ENCODE results near the gene DEGS2.

The DEGS2 gene

DNA sequence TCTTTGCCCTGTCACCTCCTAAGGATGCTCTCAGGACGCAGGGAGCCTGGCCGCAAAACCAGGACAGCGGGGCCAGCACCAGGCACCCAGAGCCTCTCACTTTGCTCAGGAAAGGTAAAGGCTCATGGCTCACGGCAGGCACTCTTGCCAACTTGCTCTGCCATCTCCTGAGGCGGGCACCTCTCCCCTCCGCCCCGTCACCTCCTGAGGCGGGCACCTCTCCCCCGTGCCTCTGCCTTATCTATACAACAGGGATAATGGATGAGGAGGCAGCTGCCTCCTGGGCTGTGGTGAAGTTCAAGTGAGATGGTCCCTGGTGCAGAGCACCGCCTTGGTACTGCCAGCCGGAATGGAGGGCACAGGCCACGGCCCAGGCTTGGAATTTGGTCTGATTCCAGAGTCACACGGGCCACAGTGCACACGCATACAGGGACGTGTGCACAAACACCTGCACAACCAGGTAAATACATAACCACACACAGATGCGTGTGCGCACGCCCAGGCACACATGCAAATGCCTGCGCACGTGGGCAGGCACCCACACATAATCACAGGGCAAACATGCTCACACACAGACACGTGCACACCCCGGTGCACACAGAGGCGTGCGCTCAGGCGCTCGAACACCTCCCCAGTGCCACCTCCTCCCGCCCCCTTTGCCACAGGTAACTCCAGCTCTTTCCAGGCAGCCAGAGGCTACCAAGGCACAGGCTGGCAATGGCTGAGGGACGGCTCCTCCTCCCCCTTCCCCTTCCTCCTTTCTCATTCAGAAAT is 11.6 kb downstream of the DEGS2 start:
- DNase-seq: no peak

DNA sequence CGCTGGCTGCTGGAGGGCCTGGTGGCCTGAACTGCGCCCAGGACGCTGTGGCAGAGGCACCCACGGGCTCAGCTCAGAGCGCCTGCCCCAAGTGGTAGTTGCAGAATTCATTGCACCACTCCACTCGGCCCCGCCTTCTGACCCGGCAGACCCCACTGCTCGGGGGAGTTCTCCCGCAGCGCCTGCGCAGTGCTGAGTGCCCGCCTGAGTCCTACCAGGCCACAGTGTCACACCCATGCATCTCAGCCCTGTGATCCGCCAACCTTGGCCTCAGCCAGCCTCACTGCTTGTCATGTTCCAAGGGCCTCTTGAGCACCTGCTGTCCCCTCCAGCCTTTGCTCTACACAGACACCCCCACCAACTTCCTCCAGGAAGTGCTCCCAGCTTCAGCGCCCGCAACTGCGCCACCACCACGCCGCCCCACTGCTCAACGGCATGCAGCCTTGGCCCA is 12.2 kb downstream of the DEGS2 start:
- peak; percentile 62 for DNase-seq

DNA sequence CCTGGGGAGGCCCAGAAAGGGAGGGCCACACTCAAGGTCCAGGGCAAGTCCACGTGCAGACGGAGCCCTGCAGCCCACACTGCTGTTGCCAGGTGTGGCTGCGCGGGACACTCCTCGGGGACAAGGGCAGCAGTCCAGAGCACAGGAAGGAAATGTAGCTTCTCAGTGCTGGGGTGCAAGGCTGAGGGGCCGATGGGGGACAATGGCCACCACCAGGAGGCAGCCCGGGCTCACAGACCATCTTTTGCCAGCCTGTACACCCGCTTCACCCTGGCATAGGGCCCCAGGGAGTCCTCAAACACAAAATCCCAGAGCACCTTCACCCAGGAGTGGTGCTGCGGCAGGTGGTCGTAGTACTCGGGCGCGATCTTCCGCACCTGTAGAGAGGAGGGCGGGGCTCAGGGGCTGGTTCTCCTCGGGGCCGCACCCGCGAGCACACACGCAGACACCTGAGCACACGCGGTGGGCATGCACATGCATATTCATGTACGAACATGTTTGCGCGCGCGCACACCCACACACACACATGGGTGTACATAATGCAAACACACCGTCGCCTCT is 12.8 kb downstream of the DEGS2 start:
- no peak for DNase-seq

DNA sequence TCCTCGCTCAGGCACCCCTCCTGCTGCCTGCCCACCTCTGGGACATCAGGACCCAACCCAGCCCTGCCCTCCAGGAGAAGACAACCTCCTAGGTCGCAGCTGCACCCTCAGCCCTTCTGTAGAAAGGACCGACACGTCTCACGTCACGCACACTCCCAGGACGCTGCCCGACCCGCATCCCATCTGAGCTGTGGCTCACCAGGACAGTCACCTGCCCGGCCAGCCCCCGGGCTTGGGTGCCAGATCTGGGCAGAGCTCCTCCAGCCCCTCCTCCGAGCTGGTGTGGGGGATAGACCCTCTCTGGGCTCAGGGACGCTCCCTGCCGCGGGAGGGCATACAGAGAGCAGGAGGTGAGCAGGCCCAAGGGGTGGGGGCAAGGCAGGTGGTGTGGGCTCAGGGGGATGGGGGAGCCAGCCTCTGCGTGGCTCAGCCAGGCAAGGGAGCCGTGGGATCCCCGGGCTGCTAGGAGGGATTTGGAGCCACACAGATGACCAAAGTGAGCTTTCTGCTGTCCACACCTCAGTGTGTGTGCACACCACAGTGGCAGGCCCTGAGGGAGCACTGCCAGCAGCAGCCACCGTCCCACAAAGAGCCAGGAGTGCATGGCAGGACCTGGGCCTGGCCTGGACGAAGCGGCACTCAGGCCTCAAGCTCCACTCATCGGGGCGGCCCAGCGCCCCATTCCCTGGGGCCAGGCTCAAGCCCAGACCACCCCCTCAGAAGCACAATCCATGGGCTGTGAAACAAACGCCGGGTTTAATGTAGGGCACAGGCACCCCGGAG is 13.6 kb downstream of the DEGS2 start:
- DNase-seq: no peak

DNA sequence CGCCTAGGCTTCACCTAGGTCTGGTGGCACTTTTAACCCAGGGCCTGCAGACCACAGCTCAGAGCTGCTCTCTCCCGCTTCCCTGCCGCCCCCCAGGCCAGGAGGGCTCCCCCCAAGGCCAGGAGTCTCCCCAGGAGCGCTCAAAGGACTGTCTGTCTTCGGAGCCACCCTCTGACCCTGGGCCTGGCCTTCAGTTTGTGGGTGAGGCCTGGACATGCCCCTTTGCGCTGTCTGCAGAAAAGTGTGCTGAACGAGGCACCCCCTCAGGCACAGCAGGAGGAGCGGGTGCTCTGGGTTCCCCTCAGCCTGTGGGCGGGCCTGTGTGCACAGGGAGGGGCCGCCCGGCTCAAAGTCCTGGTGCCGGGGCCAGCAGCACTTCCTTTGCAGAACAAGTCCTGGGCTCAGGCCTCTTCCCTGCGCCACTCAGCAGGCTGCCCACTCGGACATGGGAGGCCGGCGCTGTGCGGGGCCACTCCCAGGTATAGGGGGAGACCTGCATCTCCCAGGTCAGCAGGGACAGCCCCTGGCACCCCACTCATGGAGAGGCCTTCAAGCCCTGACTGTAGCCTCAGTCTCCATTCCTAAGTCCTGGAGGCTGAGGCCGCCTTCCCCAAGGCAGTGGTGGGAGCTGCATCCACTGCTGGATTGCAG is 14.3 kb downstream of the DEGS2 start:
- no peak for DNase-seq

DNA sequence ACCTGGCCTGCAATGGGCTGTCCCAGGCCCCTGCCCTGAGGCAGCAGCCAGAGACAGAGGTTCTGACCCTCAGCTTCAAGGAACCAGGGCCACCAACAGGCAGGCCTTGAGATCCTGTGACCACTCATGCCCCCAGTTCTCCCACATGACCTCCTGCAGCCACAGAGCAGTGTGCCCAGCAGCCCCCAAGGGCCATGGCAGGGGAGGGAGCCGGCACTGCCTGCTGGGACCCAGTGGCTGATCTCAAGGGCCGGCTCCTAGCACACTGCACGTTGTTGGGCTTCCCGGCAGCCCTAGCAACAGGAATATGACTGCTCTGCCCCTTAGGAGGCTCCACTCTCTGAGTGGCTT is 14.8 kb downstream of the DEGS2 start:
- DNase-seq: no peak

DNA sequence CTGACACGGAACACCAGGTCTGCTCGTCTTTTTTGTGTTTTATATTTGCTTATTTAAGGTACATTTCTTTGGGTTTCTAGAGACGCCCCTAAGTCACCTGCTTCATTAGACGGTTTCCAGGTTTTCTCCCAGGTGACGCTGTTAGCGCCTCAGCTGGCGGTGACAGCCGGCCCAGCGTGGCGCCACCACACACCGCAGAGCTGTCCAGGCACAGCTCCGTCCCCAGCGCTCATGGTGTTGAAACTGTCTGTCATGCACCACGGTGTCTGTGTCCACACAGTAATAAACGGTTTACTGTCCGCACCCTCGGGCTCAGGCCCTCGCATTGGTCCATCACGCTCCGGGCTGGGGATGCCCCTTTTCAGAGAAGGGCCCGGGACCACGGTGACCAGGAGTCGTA is 15.5 kb downstream of the DEGS2 start:
- no peak for DNase-seq

DNA sequence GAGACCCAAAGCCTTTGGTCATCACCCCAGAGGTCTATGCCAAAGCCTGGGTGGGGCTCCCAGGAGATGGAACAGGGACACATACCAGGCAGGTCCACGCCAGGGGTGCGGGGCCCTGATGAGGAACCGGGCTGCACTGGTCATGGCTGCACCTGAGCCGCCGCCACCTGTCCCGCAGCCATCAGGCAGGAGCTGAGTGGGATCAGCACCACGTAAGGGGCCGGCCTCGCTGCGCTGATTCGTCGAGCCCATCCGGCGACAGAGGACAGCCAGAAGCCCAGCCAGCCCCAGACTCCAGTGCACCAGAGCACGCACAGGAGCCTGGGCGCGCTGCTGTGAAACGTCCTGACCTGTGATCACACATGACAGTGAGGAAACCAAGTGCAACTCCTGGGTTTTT is 15.9 kb downstream of the DEGS2 start:
- DNase-seq: no peak

DNA sequence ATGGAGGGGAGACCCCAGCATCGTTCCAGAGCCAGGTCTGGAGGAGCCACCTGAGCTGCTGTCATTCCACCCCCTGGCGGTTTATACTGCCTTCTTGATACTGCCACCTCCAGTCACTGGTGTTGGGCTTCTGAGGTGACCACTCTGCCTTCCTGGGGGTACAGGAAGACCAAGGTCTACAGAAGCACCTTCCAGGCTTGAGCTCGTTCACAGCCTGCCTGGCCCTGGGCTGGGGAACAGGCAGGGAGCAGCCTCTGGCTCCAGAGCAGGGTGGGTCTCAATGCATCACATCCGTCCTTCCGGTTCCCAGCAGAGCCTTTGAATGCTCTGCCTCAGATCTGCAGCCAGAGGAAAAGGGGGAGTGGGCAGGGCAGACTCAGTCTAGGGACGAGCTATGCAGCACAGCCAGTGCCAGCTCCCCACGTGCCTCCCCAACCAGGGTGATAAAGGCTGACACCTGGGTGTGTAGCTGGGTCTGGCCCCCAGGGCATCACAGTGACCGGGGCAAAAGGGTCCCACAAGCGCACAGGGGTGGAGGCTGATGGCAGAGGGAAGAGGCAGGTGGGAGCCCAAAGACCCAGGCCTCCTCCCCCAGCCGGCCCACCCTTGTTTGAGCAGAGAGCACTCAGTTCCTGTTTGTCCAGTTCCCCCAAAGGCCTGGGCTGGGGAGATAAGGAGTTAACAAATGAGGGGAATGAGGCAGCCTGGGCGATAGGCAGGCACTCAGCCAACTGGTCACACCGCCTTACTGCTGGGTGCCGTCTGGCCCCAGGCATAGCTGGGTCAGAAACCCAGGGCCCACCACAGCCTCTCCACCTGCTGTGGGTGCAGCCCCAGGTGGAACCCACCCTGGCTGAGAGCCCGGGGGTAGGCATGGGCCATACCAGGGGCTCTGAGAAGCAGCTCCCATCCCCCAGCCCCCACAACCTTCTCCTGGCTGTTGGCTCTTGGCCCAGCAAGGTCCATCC is 17.1 kb downstream of the DEGS2 start:
- no peak for DNase-seq

DNA sequence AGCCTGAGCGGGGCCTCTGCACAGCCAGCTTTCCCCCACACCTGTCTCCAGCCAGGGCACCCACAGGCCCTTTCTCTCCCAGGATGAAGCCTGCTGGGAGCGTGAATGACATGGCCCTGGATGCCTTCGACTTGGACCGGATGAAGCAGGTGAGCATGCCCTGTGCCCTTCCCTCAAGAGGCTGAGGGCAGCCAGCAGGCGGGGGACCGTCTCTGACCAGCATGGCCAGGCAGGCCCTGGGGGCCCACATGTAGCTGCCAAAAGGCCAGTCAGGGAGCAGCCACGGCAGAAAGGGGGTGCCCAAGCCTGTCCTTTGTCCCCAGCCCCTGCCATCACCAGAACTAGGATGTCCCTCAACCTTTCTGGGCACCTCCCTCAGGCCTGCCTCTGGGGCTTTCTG is 18.3 kb downstream of the DEGS2 start:
- DNase-seq: no peak

DNA sequence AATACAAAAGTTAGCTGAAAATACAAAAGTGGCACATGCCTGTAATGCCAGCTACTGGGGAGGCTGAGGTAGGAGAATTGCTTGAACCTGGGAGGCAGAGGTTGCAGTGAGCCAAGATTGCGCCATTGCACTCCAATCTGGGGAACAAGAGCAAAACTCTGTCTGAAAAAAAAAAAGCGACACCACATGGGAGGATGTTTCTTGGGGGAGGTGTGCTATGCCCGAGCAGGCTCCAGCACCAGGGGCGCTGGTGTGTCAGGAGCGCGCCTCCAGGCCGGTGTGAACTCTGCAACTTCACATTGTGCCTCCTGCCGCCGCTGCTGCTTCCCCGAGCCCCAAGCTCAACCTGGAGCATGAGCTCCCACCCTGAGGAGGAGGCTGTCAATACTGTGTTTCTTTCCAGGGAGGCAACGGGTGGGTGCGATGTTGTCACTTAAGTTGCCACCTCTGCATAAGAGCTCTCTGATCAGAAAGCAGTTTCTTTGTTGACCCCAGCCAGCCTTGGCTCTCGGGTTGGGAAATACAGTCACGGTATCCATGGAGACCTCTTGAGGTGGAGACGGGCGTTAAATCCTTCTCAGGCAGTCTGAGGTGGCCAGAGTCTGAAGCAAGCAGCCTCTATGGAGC is 18.9 kb downstream of the DEGS2 start:
- no peak for DNase-seq

DNA sequence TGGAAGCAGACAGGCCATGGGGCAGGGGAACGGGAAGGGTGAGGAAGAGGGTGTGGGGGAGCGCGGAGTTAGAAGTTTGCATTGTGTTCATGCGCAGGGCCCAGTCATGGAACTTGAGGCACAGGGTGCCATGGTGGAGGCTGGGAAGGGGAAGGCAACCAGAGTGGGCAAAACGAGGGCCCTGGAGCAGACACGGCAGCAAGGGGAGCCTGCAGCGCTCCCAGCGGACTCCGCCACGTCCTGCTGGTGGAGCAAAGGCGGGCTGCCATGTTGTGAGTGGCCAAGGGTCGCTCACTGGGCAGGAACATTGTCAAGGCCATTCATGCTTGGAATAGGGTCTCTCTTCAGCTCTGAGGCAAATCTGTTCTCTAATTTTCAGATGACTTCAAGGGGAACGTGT is 20.5 kb downstream of the DEGS2 start:
- no peak for DNase-seq

DNA sequence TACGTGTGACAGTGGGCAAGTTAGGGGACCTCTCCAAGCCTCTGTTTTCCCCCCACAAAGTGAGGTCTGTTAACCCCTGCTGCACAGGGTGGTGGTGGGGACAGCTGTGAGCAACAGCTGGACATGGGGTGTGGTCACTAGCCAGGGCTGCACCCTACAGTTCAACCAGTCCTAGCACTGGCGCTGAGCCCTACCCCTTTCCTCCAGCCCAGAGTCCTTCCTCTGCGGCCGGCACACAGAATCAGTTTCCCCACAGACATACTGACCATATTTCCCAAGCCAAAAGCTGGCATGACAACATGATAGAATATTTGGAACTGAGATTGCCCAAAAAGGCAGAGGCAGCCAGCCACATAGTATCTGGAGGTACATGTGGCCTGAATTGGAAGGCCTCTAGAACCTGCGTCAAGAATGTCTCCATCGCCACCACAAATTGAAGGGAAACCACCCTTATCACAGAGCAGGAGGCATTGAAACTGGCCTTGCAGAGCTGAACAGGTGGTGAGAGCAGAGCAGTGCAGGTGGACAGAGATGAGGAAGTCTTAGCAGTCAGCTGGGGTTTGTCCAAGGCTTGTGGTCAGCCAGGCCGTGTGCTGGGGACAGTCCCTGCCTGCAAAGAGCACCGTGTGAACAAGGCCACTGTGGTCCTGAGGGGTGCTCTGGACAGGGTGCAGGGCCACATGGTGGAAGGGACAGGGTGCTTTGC is 21.2 kb downstream of the DEGS2 start:
- DNase-seq: no peak

DNA sequence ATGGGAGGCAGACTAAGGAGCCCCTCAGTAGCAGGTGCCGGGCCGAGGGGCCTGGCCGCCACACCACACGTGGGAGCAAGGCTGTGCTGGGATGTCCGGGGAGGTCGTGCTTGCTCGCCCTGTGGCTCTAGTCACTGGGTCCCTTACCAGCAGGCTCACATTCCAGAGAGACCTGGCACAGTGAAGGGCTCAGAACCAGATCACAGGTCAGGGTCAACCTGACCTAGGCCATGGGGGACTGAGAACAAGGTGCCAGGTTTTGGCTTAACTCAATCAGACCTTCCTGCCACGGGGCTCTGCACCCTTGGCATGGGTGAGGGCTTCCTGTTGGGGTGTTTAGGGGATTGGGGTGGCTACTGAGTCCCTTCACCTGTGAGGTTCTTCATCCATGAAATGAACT is 22.3 kb downstream of the DEGS2 start:
- DNase-seq: no peak

DNA sequence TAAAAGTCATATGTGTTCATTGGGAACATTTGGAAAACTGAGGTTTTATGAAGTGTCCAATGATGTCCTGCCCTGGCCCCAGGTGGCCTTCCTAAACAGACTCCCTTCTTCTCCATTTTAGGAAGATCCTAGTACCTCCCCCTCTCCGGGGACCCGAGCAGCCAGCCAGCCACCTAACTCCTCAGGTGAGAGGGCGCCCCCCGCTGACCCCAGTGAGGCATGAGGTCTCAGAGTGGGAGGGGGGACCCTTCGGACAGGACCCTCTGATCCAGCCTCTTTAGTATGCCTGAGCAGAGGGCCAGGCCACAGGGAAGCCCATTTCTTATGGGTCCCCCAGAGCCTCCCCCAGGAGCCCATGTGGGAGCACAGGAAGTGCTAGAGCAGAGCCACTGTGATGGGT is 23.7 kb downstream of the DEGS2 start:
- no peak for DNase-seq

DNA sequence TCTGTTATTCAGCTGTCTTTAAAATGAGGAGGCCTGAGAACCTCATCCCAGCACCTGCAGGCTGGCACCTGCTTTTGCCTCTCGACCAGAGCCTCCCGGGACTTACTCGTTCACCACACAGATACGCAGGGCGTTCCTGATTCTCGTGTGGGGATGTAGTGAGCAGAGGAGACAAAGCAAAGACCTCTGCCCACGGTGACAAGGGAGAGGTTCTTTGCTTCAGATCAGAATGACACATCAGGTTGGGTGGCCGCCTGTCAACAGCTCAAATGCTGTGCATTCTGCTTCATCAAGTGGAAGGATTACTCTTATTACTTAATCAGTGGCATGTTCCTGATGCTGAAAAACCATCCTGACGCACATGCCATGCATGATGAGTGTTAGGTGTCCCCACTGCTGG is 24.4 kb downstream of the DEGS2 start:
- no peak for DNase-seq

DNA sequence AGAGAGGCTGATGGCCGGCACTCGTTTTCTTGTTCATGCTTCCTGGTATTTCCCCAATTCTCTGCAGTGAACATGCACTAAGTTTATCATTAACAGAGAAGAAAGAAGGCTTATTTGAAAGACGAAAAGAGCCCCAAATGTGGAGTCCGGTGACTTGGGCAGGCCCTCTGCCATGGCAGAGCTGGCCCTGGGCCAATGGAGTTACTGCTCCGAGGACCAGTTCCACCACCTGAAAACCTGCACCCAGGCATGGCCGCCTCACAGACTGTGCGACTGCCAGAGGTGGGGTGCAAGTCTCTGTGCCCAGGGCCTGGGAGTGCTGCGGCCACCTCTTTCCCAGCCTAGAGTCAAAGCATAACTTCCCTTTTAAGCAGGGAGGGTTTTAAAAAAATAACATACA is 24.9 kb downstream of the DEGS2 start:
- no peak for DNase-seq

DNA sequence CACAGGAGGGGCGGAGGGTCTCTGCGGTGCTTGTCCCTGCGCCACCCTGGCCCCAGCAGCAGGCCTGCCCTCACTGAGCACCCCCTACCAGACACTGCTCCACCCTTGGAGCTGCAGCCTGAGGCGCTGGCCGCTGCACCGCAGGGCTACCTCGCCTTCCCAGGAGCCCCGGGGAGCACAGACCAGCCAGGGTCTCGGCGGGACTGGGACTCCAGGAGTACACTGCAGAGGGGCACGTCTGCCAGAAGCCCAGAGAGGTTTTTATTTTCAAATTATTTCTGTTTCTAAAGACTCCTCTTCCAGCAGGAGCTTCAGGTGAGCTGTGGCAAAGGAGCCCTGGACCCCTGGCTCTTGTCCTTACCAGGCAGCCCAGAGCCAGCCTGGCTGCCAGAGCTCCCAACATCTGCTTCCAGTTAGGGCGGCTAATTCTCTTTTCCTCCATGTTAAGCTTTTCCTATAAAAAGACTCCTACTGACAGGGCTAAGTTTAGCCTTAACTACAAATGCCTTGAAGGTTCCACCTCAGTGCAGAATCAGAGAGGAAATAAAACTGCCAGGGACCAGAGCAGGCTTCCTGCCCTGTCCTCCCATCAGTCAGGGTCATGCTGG is 26.4 kb downstream of the DEGS2 start:
- DNase-seq: no peak

DNA sequence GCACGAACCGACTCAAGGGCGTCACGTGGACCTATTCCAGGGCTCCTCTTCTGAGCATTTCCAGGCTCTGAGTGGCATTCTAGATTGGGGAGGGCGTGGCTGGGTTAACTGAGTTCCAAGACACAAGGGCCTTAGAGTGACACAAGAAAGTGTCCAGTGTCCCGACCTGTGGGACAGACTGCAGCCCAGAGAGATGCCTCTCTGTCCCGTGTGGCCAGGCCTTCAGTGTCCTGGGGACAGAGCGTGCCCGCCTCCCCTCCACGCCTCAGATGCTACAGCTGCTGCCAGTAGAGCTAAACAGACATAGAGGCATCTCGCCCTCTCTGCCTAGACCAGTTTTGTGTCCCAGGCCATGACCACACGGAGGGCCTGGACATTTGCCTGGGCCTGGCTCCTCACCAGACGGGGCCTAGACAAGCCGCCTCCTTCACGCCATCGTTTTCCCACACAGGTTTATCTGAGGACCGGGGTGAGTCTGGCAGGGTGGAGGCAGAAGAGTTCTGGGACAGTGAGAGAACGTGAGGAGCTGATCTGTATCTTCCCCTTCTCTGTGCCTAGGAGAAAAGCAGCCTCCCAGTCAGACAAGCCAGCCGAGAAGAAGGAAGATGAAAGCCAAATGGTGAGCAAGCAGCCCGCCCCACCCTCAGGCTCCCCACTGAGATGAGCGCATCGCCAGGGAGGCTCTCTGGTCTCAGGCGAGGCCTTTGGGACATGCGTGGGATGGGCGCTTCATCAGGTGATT is 27.1 kb downstream of the DEGS2 start:
- no peak for DNase-seq

DNA sequence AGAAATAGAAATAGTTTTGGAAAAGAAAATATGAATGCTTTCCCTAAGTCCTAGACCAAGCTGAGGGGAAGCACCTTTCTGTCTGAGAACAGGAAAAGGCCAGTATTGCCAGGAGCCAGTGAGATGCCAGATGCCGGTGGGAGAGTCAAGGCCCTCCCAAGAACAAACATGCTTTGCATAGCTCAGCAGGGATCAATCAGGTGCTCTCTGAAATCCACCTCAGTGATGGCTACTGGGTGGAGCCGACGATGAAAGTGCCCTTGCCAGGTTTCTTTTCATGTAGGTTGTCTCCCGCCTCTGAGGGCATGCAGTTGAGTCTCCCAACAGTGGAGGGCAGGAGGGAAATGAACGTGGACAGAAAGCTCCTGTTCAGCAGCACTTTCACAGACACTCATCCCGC is 28.3 kb downstream of the DEGS2 start:
- DNase-seq: no peak
